ENCODE results near the gene PHPT1. TPM values are rescaled to one million over a fixed set of nuclear protein-coding genes. Genes with fewer than 3 reads are reported as not detected.

PHPT1 gene
- total and polyA plus RNA-seq, 2 donors: 43.9 to 105 TPM

GRCh38 chr9:136845465-136846260, 3.5 kb upstream of the PHPT1 start:
- Histone ChIP-seq H3K4me3 (ENCODE audit: low read depth, low read length) (no peak overlapping the region), H3K36me3 (ENCODE audit: insufficient read depth) (no peaks in the 10 kb centered on the region), H3K27ac (ENCODE audit: low read depth) (no peak overlapping the region), H3K4me1 (ENCODE audit: insufficient read depth) (peaks cover 6% of the 10 kb centered on the region)
- 26% methylated on average over 102 of the region's 102 CpGs for WGBS
- DNase-seq (ENCODE audit: extremely low spot score): no peak

GRCh38 chr9:136846376-136847087, 2.7 kb upstream of the PHPT1 start:
- H3K4me3 ChIP-seq (ENCODE audit: low read depth, low read length): peak overlapping the region; percentile 60
- no peak for DNase-seq (ENCODE audit: extremely low spot score)
- WGBS: 4% methylated on average over 98 of the region's 98 CpGs

GRCh38 chr9:136847088-136847825, 2.0 kb upstream of the PHPT1 start:
- H3K27ac ChIP-seq (ENCODE audit: low read depth): no peak overlapping the region
- 3% methylated on average over 75 of the region's 75 CpGs for WGBS
- DNase-seq (ENCODE audit: extremely low spot score): no peak
- H3K4me3 ChIP-seq (ENCODE audit: low read depth, low read length): peak overlapping the region; percentile 60
- peaks cover 6% of the 10 kb centered on the region for H3K4me1 ChIP-seq (ENCODE audit: insufficient read depth)
- H3K36me3 ChIP-seq (ENCODE audit: insufficient read depth): no peaks in the 10 kb centered on the region

More at GRCh38 chr9:136846376-136847087, 2.7 kb upstream of the PHPT1 start:
- Histone ChIP-seq H3K36me3 (ENCODE audit: insufficient read depth) (no peaks in the 10 kb centered on the region), H3K27ac (ENCODE audit: low read depth) (no peak overlapping the region), H3K4me1 (ENCODE audit: insufficient read depth) (peaks cover 6% of the 10 kb centered on the region)

DNA sequence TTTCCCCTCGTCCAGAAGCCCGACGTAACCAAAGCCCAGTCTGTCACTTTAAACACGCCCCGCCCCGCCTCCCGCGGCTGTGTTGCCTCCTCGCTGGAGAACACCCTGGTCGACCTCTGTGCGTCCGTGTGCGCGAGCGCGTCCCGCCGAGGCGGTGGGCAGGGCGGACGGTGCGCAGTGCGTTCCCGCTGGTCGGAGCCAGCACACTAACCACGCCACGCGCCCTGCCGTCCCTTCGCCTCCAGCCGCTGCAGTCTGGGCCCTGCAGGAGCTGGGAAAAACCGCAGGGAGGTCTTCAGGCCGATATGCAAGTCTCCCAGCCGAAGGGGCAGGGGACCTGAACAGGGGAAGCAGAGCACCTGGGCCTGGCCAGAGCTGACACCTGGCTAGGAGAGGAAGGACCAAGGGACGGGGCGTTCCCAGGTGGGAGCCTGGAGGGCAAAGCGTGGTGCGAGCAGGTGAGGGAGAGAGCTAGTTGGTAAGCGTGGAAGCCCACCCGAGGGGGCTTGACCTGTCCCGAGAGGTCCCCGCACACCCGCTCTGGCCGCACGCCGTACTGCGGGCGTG, 1.3 kb upstream of the PHPT1 start:
- peaks cover 6% of the 10 kb centered on the region for H3K4me1 ChIP-seq (ENCODE audit: insufficient read depth)
- under 1% methylated on average over 48 of the region's 48 CpGs for WGBS
- DNase-seq (ENCODE audit: extremely low spot score): peak; percentile 25
- no peak overlapping the region for H3K27ac ChIP-seq (ENCODE audit: low read depth)
- H3K4me3 ChIP-seq (ENCODE audit: low read depth, low read length): peak overlapping the region; percentile 60
- no peaks in the 10 kb centered on the region for H3K36me3 ChIP-seq (ENCODE audit: insufficient read depth)

DNA sequence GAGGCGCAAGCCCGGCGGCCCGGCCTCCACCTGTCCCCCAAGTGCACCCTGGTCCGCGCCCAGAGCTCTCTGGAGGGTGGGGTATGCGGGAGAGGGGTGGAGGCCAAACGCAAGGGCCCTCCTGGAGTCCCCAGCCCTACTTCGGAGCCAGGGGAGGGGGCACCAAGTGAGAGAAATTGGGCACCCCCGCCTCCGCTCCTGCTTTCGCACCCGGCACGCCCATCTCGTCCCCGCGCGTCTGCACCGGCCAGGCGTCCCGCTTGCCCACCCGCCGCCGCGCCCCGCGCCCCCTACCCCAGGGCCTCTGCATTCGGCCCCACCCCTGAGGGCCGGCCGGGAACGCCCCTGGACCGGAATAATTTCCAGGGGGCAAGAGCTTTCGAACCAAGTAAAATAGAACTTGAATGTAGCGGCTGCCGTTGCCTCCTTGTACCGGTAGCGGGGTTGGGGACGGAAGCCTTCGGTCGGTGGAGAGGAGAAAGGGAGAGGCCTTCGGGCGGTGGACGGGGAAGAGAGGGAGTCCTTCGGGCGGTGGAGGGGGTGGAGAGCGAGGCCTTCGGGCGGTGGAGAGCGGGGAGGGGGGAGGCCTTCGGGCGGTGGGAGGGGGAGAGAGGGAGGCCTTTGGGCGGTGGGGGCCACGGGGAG, 694 bp upstream of the PHPT1 start:
- DNase-seq (ENCODE audit: extremely low spot score): peak; percentile 17
- WGBS: 1% methylated on average over 53 of the region's 53 CpGs
- Histone ChIP-seq H3K36me3 (ENCODE audit: insufficient read depth) (no peaks in the 10 kb centered on the region), H3K27ac (ENCODE audit: low read depth) (no peak overlapping the region), H3K4me1 (ENCODE audit: insufficient read depth) (peaks cover 6% of the 10 kb centered on the region), H3K4me3 (ENCODE audit: low read depth, low read length) (peak overlapping the region; percentile 60)

- peaks cover 6% of the 10 kb centered on the region for H3K4me1 ChIP-seq (ENCODE audit: insufficient read depth)
- no peaks in the 10 kb centered on the region for H3K36me3 ChIP-seq (ENCODE audit: insufficient read depth)
- no peak for DNase-seq (ENCODE audit: extremely low spot score)
- 41% methylated on average over 43 of the region's 43 CpGs for WGBS
- no peak overlapping the region for H3K27ac ChIP-seq (ENCODE audit: low read depth)
- peak overlapping the region; percentile 59 for H3K4me3 ChIP-seq (ENCODE audit: low read depth, low read length)
These were observed 1.0 kb downstream of the PHPT1 start for GRCh38 chr9:136849960-136850865.

GRCh38 chr9:136850866-136851775, 1.9 kb downstream of the PHPT1 start:
- no peak for DNase-seq (ENCODE audit: extremely low spot score)
- no peak overlapping the region for H3K4me3 ChIP-seq (ENCODE audit: low read depth, low read length)
- no peaks in the 10 kb centered on the region for H3K36me3 ChIP-seq (ENCODE audit: insufficient read depth)
- peaks cover 6% of the 10 kb centered on the region for H3K4me1 ChIP-seq (ENCODE audit: insufficient read depth)
- H3K27ac ChIP-seq (ENCODE audit: low read depth): no peak overlapping the region
- 84% methylated on average over 23 of the region's 23 CpGs for WGBS

- no peak within 1 kb of the TSS for H3K27ac ChIP-seq (ENCODE audit: low read depth)
- H3K4me1 ChIP-seq (ENCODE audit: insufficient read depth): peaks cover 4% of the 10 kb centered on the region
- H3K4me3 ChIP-seq (ENCODE audit: low read depth, low read length): no peak within 1 kb of the TSS
- 72% methylated on average over 23 of the region's 23 CpGs for WGBS
- no peaks in the 10 kb centered on the region for H3K36me3 ChIP-seq (ENCODE audit: insufficient read depth)
- DNase-seq (ENCODE audit: extremely low spot score): no peak
These were observed 2.9 kb downstream of the PHPT1 start, which contains the start of gene MAMDC4 for GRCh38 chr9:136851941-136852663. MAMDC4 (plus strand) TSS chr9:136852346; CDS start chr9:136852417, 71 bp downstream.

- 81% methylated on average over 29 of the region's 29 CpGs for WGBS
- DNase-seq (ENCODE audit: extremely low spot score): no peak
- no peak overlapping the region for H3K4me3 ChIP-seq (ENCODE audit: low read depth, low read length)
- H3K4me1 ChIP-seq (ENCODE audit: insufficient read depth): peaks cover 4% of the 10 kb centered on the region
- H3K27ac ChIP-seq (ENCODE audit: low read depth): no peak overlapping the region
- H3K36me3 ChIP-seq (ENCODE audit: insufficient read depth): no peaks in the 10 kb centered on the region
These were observed 3.7 kb downstream of the PHPT1 start for GRCh38 chr9:136852664-136853595.

DNA sequence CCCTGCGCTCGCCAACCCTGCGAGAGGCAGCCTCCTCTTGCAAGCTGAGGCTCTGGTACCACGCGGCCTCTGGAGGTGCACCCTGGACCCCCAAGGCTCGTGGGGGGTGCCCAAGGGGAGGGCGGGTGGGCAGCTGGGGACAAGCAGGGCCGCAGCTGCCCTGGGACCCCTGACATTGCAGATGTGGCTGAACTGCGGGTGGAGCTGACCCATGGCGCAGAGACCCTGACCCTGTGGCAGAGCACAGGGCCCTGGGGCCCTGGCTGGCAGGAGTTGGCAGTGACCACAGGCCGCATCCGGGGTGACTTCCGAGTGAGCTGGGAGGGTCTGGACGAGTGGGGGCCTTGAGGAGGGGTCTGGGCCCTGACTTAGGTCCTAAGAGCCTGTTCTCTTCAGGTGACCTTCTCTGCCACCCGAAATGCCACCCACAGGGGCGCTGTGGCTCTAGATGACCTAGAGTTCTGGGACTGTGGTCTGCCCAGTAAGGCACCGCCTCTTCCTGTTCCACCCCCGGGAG, 4.4 kb downstream of the PHPT1 start:
- no peaks in the 10 kb centered on the region for H3K36me3 ChIP-seq (ENCODE audit: insufficient read depth)
- no peak for DNase-seq (ENCODE audit: extremely low spot score)
- peaks cover 1% of the 10 kb centered on the region for H3K4me1 ChIP-seq (ENCODE audit: insufficient read depth)
- no peak overlapping the region for H3K27ac ChIP-seq (ENCODE audit: low read depth)
- no peak overlapping the region for H3K4me3 ChIP-seq (ENCODE audit: low read depth, low read length)
- 85% methylated on average over 18 of the region's 18 CpGs for WGBS
